ENCODE measurements around the gene PRTG. TPM values are rescaled to one million over a fixed set of nuclear protein-coding genes. Genes with fewer than 3 reads are reported as not detected.

Gene PRTG
- total and polyA plus RNA-seq, 12 donors = 0.40 to 4.3 (median 2.8) TPM

- intact Hi-C loops (cut with DNase I) = no loop called here
- H3K36me3 ChIP-seq (replicated peaks in 1 of 2) = no peaks in the 10 kb centered on the region
- H3K4me3 ChIP-seq = no peak overlapping the region
- WGBS, 4 donors = 95 to 100% (median 99%) methylated on average over 1 of the region's 1 CpG
- TF ChIP-seq CTCF (IDR thresholded peaks at IDR 0.05) (no peak), POLR2A (IDR thresholded peaks at IDR 0.05) (no peak)
- no peaks in the 10 kb centered on the region for H3K9me3 ChIP-seq (replicated peaks in 1 of 3)
- no peaks in the 10 kb centered on the region for H3K27me3 ChIP-seq
- H3K27ac ChIP-seq = no peak overlapping the region
- DNase-seq = no peak
- peaks cover 0 to 7% of the 10 kb centered on the region in 2 donors for H3K4me1 ChIP-seq (replicated peaks in 1 of 2)
Observed at GRCh38 chr15:55739641-55740040, 3.3 kb downstream of the PRTG start.

- H3K27ac ChIP-seq = no peak overlapping the region
- no peaks in the 10 kb centered on the region for H3K27me3 ChIP-seq
- DNase-seq = no peak
- H3K36me3 ChIP-seq (replicated peaks in 1 of 2) = no peaks in the 10 kb centered on the region
- no peak for TF ChIP-seq POLR2A (IDR thresholded peaks at IDR 0.05)
- no peak for TF ChIP-seq CTCF (IDR thresholded peaks at IDR 0.05)
- WGBS, 4 donors = 0 to 100% (median 32%) methylated on average over 1 of the region's 1 CpG
- H3K9me3 ChIP-seq (replicated peaks in 1 of 3) = no peaks in the 10 kb centered on the region
- no peak overlapping the region for H3K4me3 ChIP-seq
- intact Hi-C loops (cut with DNase I) = no loop called here
- H3K4me1 ChIP-seq (replicated peaks in 1 of 2) = peaks cover 0 to 7% of the 10 kb centered on the region in 2 donors
Observed at GRCh38 chr15:55738715-55739114, 4.2 kb downstream of the PRTG start.

- Histone ChIP-seq H3K4me3 (no peak overlapping the region), H3K4me1 (replicated peaks in 1 of 2) (peaks cover 0 to 7% of the 10 kb centered on the region in 2 donors), H3K36me3 (replicated peaks in 1 of 2) (no peaks in the 10 kb centered on the region), H3K27me3 (no peaks in the 10 kb centered on the region), H3K27ac (no peak overlapping the region), H3K9me3 (replicated peaks in 1 of 3) (no peaks in the 10 kb centered on the region)
- TF ChIP-seq POLR2A (IDR thresholded peaks at IDR 0.05) (no peak), CTCF (IDR thresholded peaks at IDR 0.05) (no peak)
- no peak for DNase-seq
- intact Hi-C loops (cut with DNase I) = no loop called here
Observed at GRCh38 chr15:55737373-55737772, 5.6 kb downstream of the PRTG start.

- Histone ChIP-seq H3K27ac (no peak overlapping the region), H3K27me3 (no peaks in the 10 kb centered on the region), H3K36me3 (replicated peaks in 1 of 2) (no peaks in the 10 kb centered on the region), H3K9me3 (replicated peaks in 1 of 3) (no peaks in the 10 kb centered on the region), H3K4me3 (no peak overlapping the region), H3K4me1 (replicated peaks in 1 of 2) (peaks cover 0 to 2% of the 10 kb centered on the region in 2 donors)
- no peak for DNase-seq
- no peak for TF ChIP-seq POLR2A (IDR thresholded peaks at IDR 0.05)
- TF ChIP-seq CTCF (IDR thresholded peaks at IDR 0.05) = no peak
- WGBS, 4 donors = 73 to 85% (median 80%) methylated on average over 3 of the region's 3 CpGs
- intact Hi-C loops (cut with DNase I) = no loop called here
Observed at GRCh38 chr15:55736756-55737155, 6.2 kb downstream of the PRTG start.

Data from adrenal gland (tissue), 12 donors.